HCT116 (cell line): ENCODE measurements around the gene TBC1D2B.

ENCODE experiments used
- POLR2A ChIP-seq: IDR thresholded peaks from 2 replicates; pipeline ENCODE4 v1.7.0; 2011; ENCODE audit warnings: borderline replicate concordance; ENCODE audit not compliant: insufficient read depth, insufficient read length; ENCODE audit errors: extremely low read depth
- POLR2AphosphoS5 ChIP-seq: IDR thresholded peaks from 2 replicates; pipeline ENCODE4 v1.6.1; 2011; ENCODE audit warnings: mild to moderate bottlenecking, low read depth, low read length, moderate library complexity
- TF ChIP-seq, protein P1 (sequence below), 3 experiments: fragments of 200-600 bp in 1 of 3; sonication (generic) in 1 of 3; IDR thresholded peaks in 2 of 3; conservative IDR thresholded peaks in 1 of 3; 2 replicates each; pipeline ENCODE4 v1.5.1; 2012 to 2017; ENCODE audit warnings: low read depth in 2 of 3, low read length in 2 of 3, antibody characterized with exemption in 1 of 3, borderline replicate concordance in 1 of 3, control low read depth in 1 of 3, mild to moderate bottlenecking in 1 of 3, mixed read lengths in 1 of 3, mixed run types in 1 of 3, moderate library complexity in 1 of 3; ENCODE audit not compliant: insufficient read depth in 1 of 3
- TF ChIP-seq, protein P2 (sequence below): IDR thresholded peaks from 2 replicates; pipeline ENCODE4 v1.6.1; 2012

DNA sequence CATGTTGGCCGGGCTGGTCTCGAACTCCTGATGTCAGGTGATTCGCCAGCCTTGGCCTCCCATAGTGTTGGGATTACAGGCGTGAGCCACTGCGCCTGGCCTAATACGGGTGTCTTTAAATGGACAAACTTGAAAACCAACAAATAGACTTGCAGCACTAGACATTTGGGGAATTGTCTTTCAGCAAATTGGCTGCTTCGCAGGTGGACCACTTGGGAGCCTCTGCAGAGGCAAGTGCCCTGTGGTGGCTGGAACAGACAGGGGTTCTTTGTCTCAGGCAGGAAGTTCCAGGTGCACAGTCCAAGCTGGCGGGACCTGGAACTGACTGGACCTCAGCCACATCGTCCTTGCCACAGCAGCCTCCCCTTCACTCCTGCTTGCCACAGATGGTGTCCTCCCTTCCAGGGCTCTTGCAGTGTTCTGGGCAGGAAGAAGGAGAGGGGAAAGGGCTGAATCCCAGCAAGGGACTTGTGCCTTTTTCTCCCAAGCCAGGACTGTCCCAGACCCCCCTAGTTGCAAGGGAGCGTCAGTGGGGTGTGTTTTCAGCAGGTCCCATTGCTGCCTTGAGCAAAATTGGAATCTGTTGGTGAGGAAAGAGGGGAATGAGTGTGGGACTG lies 94.3 kb downstream of the TBC1D2B start:
- no peak for TF ChIP-seq POLR2AphosphoS5
- TF ChIP-seq, protein P1, sequence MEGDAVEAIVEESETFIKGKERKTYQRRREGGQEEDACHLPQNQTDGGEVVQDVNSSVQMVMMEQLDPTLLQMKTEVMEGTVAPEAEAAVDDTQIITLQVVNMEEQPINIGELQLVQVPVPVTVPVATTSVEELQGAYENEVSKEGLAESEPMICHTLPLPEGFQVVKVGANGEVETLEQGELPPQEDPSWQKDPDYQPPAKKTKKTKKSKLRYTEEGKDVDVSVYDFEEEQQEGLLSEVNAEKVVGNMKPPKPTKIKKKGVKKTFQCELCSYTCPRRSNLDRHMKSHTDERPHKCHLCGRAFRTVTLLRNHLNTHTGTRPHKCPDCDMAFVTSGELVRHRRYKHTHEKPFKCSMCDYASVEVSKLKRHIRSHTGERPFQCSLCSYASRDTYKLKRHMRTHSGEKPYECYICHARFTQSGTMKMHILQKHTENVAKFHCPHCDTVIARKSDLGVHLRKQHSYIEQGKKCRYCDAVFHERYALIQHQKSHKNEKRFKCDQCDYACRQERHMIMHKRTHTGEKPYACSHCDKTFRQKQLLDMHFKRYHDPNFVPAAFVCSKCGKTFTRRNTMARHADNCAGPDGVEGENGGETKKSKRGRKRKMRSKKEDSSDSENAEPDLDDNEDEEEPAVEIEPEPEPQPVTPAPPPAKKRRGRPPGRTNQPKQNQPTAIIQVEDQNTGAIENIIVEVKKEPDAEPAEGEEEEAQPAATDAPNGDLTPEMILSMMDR (IDR thresholded peaks at IDR 0.05 in 2 of 3, conservative IDR thresholded peaks at IDR 0.05 in 1 of 3; ENCODE audit: borderline replicate concordance in 1 of 3, insufficient read depth in 1 of 3, low read depth in 2 of 3, low read length in 2 of 3) = no peak
- TF ChIP-seq, protein P2, sequence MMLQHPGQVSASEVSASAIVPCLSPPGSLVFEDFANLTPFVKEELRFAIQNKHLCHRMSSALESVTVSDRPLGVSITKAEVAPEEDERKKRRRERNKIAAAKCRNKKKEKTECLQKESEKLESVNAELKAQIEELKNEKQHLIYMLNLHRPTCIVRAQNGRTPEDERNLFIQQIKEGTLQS = no peak
- TF ChIP-seq POLR2A = no peak
